ENCODE measurements around the gene SMYD3.

SMYD3 gene

DNA sequence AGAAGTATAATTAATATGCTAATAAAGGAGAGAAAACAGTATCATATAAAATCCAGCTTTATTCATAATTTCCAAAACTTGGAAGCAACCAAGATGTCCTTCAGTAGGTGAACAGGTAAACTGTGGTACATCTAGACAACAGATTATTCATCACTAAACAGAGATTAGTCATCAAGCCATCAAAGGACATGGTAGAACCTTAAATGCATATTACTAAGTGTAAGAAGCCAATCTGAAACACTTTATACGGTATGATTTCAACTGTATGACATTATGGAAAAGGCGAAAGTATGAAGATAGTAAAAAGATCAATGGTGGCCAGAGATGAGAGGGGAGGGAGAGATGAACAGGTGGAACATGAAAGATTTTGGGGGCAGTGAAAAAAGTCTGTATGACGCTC is 541.7 kb downstream of the SMYD3 start:
- H3K36me3 ChIP-seq (replicated peaks; ENCODE audit: insufficient read depth, low read length) = no peaks in the 10 kb centered on the region
- no peaks in the 10 kb centered on the region for H3K79me2 ChIP-seq (ENCODE audit: low read length)
- no peak for DNase-seq
- H3K27me3 ChIP-seq (replicated peaks; ENCODE audit: insufficient read depth, low read length) = no peaks in the 10 kb centered on the region
- no peak overlapping the region for H3K4me3 ChIP-seq (ENCODE audit: low read length)
- TF ChIP-seq, protein P1, sequence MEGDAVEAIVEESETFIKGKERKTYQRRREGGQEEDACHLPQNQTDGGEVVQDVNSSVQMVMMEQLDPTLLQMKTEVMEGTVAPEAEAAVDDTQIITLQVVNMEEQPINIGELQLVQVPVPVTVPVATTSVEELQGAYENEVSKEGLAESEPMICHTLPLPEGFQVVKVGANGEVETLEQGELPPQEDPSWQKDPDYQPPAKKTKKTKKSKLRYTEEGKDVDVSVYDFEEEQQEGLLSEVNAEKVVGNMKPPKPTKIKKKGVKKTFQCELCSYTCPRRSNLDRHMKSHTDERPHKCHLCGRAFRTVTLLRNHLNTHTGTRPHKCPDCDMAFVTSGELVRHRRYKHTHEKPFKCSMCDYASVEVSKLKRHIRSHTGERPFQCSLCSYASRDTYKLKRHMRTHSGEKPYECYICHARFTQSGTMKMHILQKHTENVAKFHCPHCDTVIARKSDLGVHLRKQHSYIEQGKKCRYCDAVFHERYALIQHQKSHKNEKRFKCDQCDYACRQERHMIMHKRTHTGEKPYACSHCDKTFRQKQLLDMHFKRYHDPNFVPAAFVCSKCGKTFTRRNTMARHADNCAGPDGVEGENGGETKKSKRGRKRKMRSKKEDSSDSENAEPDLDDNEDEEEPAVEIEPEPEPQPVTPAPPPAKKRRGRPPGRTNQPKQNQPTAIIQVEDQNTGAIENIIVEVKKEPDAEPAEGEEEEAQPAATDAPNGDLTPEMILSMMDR (IDR thresholded peaks at IDR 0.05; ENCODE audit: low read length) = no peak
- TF ChIP-seq EZH2 (optimal IDR thresholded peaks at IDR 0.05; ENCODE audit: low read depth, low read length) = no peak
- no peak for TF ChIP-seq EZH2phosphoT487 (IDR thresholded peaks at IDR 0.05; ENCODE audit: low read length)
- H3K9ac ChIP-seq (ENCODE audit: low read length) = no peak overlapping the region
- no peak overlapping the region for H3K4me2 ChIP-seq (ENCODE audit: low read depth, low read length)
- H4K20me1 ChIP-seq (ENCODE audit: insufficient read depth, low read length) = no peaks in the 10 kb centered on the region
- H3K9me2 ChIP-seq (replicated peaks; ENCODE audit: insufficient read depth, low read length) = no peaks in the 10 kb centered on the region
- H3F3A ChIP-seq (ENCODE audit: insufficient read depth, low read length) = no peaks in the 10 kb centered on the region
- H3K27ac ChIP-seq (ENCODE audit: low read length) = no peak overlapping the region
- H3K9me3 ChIP-seq (replicated peaks; ENCODE audit: insufficient read depth, low read length) = no peaks in the 10 kb centered on the region
- H2AFZ ChIP-seq (ENCODE audit: low read length) = no peak overlapping the region
- no peaks in the 10 kb centered on the region for H3K4me1 ChIP-seq (ENCODE audit: low read length)

DNA sequence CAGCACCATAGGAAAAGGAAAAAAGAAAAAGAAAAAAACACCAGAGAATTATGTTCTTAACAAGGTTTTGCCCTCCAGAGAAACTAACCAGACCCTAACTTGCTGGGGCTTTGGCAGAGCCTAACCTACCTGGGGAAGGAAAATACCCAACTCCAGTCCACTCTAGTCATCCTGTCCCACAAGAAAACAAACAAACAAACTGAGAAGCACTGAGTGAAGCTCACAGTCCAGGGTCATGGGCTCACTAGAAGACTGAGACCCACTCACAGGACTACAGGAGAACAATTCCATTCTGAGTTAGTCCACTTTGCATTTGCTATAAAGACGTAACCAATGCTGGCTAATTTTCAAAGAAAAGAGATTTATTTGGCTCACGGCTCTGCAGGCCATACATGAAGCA is 543.4 kb downstream of the SMYD3 start:
- Histone ChIP-seq H3K9ac (ENCODE audit: low read length) (no peak overlapping the region), H3K4me3 (ENCODE audit: low read length) (no peak overlapping the region), H3K9me3 (replicated peaks; ENCODE audit: insufficient read depth, low read length) (no peaks in the 10 kb centered on the region), H3K4me1 (ENCODE audit: low read length) (no peaks in the 10 kb centered on the region), H3K9me2 (replicated peaks; ENCODE audit: insufficient read depth, low read length) (no peaks in the 10 kb centered on the region), H3F3A (ENCODE audit: insufficient read depth, low read length) (no peaks in the 10 kb centered on the region), H3K79me2 (ENCODE audit: low read length) (no peaks in the 10 kb centered on the region), H2AFZ (ENCODE audit: low read length) (no peak overlapping the region), H4K20me1 (ENCODE audit: insufficient read depth, low read length) (no peaks in the 10 kb centered on the region), H3K27me3 (replicated peaks; ENCODE audit: insufficient read depth, low read length) (no peaks in the 10 kb centered on the region), H3K27ac (ENCODE audit: low read length) (no peak overlapping the region), H3K4me2 (ENCODE audit: low read depth, low read length) (no peak overlapping the region), H3K36me3 (replicated peaks; ENCODE audit: insufficient read depth, low read length) (no peaks in the 10 kb centered on the region)
- DNase-seq = no peak
- TF ChIP-seq, protein P1 (IDR thresholded peaks at IDR 0.05; ENCODE audit: low read length) = no peak
- TF ChIP-seq EZH2 (optimal IDR thresholded peaks at IDR 0.05; ENCODE audit: low read depth, low read length) (no peak), EZH2phosphoT487 (IDR thresholded peaks at IDR 0.05; ENCODE audit: low read length) (no peak)

DNA sequence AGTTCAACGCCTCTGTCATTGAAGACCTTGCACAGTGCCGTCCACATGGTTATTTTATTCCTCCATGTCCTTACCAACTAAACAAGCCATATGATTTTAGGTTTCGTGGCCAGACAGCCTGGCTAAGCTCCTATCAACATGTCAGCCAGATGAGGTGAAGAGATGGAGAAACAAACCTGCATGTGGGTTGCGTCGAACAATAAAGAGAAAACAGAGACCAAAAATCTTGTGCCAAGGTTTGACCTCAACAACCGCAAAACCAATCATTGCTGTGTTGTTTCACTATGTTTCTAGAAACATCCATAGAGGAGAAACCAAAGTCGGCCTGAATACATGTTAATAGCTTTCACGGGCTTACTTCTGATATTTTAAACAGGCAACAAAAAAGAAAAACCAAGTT is 544.6 kb downstream of the SMYD3 start:
- H3K4me2 ChIP-seq (ENCODE audit: low read depth, low read length) = no peak overlapping the region
- H3K27ac ChIP-seq (ENCODE audit: low read length) = no peak overlapping the region
- H2AFZ ChIP-seq (ENCODE audit: low read length) = no peak overlapping the region
- DNase-seq = no peak
- TF ChIP-seq EZH2phosphoT487 (IDR thresholded peaks at IDR 0.05; ENCODE audit: low read length) (no peak), EZH2 (optimal IDR thresholded peaks at IDR 0.05; ENCODE audit: low read depth, low read length) (no peak)
- TF ChIP-seq, protein P1 (IDR thresholded peaks at IDR 0.05; ENCODE audit: low read length) = no peak
- H3K9me3 ChIP-seq (replicated peaks; ENCODE audit: insufficient read depth, low read length) = no peaks in the 10 kb centered on the region
- no peak overlapping the region for H3K4me3 ChIP-seq (ENCODE audit: low read length)
- H3K36me3 ChIP-seq (replicated peaks; ENCODE audit: insufficient read depth, low read length) = no peaks in the 10 kb centered on the region
- H3K9ac ChIP-seq (ENCODE audit: low read length) = no peak overlapping the region
- no peaks in the 10 kb centered on the region for H3F3A ChIP-seq (ENCODE audit: insufficient read depth, low read length)
- H3K4me1 ChIP-seq (ENCODE audit: low read length) = no peaks in the 10 kb centered on the region
- H4K20me1 ChIP-seq (ENCODE audit: insufficient read depth, low read length) = no peaks in the 10 kb centered on the region
- H3K27me3 ChIP-seq (replicated peaks; ENCODE audit: insufficient read depth, low read length) = no peaks in the 10 kb centered on the region
- H3K79me2 ChIP-seq (ENCODE audit: low read length) = no peaks in the 10 kb centered on the region
- no peaks in the 10 kb centered on the region for H3K9me2 ChIP-seq (replicated peaks; ENCODE audit: insufficient read depth, low read length)
